Urinary bladder (tissue), 4 donors: ENCODE data around the gene KAT8. TPM values are rescaled to one million over a fixed set of nuclear protein-coding genes. Genes with fewer than 3 reads are reported as not detected.
"Not testable (repeated sequence)": the region's sequence is repeated elsewhere in the genome, so short reads cannot be mapped to it uniquely, and the experiment has no call there.

Source experiments
- DNase-seq: peaks from one replicate; pipeline ENCODE4 v3.0.0-alpha.2; 2015; ENCODE audit errors: extremely low spot score
- H3K27ac ChIP-seq: one replicate; pipeline ENCODE4 v1.5.1; 2013; ENCODE audit warnings: low read depth, mild to moderate bottlenecking, moderate library complexity
- H3K36me3 ChIP-seq: one replicate; pipeline ENCODE4 v1.6.1; 2013; ENCODE audit warnings: mild to moderate bottlenecking, moderate library complexity; ENCODE audit not compliant: insufficient read depth
- H3K4me1 ChIP-seq: one replicate; pipeline ENCODE4 v1.6.1; 2013; ENCODE audit warnings: mild to moderate bottlenecking, moderate library complexity; ENCODE audit not compliant: insufficient read depth
- H3K4me3 ChIP-seq: one replicate; pipeline ENCODE4 v1.5.1; 2013; ENCODE audit warnings: low read depth, low read length
- WGBS: extraction: QIAGEN DNeasy Blood & Tissue Kit; methylation state at CpG from one replicate; pipeline ENCODE4 v1.1.7; 2013; 5-methylcytosine and 5-hydroxymethylcytosine counted together
- polyA plus RNA-seq: library from polyadenylated mRNA; stranded (reverse); fragments of 200-250 nt; gene quantifications from one replicate; pipeline ENCODE4 v1.2.3, GENCODE V29; 2013
- total RNA-seq: library from RNA; depleted of rRNA; stranded (reverse); fragments of >200 nt; gene quantifications from one replicate; pipeline ENCODE4 v1.2.3, GENCODE V29; 2014
- donor health status: healthy with polysubstance abuse.
- donor health status: healthy.

KAT8 gene
- total and polyA plus RNA-seq, 2 donors = 41.2 to 64.5 TPM

DNA sequence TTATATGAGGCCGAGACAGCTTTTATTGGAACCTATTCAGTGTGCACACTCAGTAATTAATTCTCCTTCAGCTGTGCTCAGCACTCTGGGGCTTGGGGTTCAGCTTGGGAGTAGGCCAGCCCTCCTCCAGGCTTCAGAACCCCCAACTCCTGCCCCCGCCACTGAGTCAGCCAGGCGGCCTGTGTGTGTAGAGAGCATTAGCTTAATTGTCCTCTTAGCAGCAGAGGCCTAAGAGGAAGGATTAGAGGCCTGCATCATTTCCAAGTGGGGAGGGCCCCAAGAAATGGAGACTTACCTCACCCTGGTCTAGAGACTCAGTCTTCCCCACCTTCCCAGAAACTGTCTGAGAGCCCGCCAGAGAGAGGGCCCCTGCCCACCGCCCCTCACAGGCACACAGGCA lies 29.5 kb upstream of the KAT8 start:
- DNase-seq = no peak
- peaks cover 3% of the 10 kb centered on the region for H3K36me3 ChIP-seq
- H3K4me1 ChIP-seq = no peaks in the 10 kb centered on the region
- 79% methylated on average over 5 of the region's 5 CpGs for WGBS
- no peak overlapping the region for H3K27ac ChIP-seq
- no peak overlapping the region for H3K4me3 ChIP-seq

DNA sequence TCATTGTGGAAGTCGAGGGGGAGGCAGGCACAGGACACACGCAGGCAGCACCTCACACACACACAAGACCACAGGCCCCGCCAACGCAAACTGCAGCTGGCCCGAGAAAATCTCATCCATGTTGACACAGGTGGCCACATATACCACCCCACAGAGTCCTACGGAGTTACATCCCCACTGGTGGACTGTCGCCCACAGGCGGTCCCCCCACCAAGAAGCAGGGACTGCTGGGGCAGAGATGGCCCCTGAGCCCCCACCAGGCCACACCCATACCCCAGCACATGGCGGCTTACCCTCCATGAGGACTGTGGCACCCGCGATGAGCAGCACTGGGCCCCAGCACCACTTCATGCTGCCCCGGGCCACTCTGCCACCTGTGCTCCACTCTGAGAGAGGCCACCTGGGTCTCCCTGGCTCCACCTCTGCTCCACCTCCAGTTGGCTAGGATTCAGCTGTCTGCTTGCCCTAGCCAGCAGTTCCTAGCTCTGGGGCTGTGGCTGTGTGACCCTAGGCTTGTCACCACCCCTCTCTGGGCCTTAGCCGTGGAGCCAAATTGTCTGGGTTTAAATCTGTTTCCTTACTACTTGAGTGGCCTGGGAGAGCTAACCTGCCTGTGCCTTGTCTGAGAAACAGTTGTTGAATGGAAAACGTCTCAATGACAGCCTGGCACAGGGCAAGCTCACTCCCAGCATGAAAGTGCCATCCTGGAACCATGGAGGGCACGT lies 28.8 kb upstream of the KAT8 start, which contains the start of gene PRSS53:
TSS of gene PRSS53 (minus strand) at position 485 of the 725 bp plus-strand sequence. CDS start at position 351, 134 bp downstream.
- H3K4me3 ChIP-seq = no peak within 1 kb of the TSS
- 86% methylated on average over 15 of the region's 15 CpGs for WGBS
- H3K36me3 ChIP-seq = peaks cover 2% of the 10 kb centered on the region
- H3K4me1 ChIP-seq = peaks cover 2% of the 10 kb centered on the region
- H3K27ac ChIP-seq = no peak within 1 kb of the TSS
- no peak for DNase-seq

DNA sequence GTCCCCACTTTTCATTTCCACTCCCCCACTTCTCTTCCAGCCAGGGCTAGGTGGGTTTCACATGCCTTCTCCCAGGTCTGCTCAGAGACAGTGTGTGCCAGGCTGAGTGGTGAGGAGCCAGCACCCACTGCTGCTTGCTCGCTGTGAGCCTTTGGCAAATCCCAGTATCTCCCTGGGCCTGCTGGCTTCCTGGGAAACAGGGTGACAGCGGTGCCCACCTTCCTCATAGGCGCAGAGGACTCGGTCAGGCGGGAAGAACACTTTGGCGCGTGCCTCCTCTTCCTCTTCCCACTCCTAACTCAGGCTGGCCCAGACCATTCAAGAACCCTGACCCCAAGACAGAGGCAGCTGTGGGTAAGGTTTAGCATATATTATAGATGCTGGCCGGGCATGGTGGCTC lies 28.3 kb upstream of the KAT8 start:
- Histone ChIP-seq H3K27ac (no peak overlapping the region), H3K4me3 (no peak overlapping the region), H3K36me3 (peaks cover 2% of the 10 kb centered on the region), H3K4me1 (peaks cover 2% of the 10 kb centered on the region)
- WGBS = 89% methylated on average over 8 of the region's 8 CpGs
- DNase-seq = no peak

DNA sequence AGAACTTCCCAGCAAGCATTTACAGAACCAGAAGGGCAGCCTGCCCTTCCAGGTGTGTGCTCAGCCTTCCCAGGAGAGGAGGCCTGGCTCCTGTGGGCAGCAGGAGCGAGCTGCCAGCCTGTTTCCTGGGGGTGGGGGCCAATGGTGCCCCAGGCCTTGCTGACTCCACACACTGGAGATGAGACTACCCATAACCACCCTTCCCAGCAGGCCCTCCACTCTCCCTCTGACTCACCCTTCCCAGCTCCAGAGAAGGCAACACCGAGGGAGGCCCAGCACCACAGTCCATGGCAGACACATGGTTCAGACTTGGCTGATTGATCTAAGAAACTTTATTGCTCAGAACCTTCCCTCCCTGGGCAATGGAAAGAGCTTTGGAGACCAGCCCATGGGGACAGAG lies 26.9 kb upstream of the KAT8 start:
- peaks cover 2% of the 10 kb centered on the region for H3K36me3 ChIP-seq
- H3K4me1 ChIP-seq = peaks cover 2% of the 10 kb centered on the region
- H3K27ac ChIP-seq = no peak overlapping the region
- 87% methylated on average over 2 of the region's 2 CpGs for WGBS
- no peak for DNase-seq
- no peak overlapping the region for H3K4me3 ChIP-seq

DNA sequence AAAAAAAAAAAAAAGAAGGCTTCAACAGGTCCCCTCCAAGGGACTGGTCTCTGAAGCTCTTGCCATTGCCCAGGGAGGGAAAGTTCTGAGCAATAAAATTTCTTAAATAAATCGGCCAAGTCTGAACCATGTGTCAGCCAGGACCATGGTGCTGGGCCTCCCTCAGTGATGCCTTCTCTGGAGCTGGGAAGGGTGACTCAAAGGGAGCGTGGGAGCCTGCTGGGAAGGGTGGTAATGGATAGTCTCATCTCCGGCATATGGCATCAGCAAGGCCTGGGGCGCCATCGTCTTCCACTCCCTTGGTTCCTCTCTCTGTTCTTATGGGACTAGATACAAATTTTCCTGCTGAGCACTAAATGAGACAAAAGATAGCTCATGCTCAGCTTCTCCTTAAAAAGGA lies 25.1 kb upstream of the KAT8 start:
- Histone ChIP-seq H3K4me1 (peaks cover 2% of the 10 kb centered on the region), H3K36me3 (peaks cover 2% of the 10 kb centered on the region), H3K4me3 (no peak overlapping the region), H3K27ac (no peak overlapping the region)
- 90% methylated on average over 5 of the region's 5 CpGs for WGBS
- DNase-seq = no peak

DNA sequence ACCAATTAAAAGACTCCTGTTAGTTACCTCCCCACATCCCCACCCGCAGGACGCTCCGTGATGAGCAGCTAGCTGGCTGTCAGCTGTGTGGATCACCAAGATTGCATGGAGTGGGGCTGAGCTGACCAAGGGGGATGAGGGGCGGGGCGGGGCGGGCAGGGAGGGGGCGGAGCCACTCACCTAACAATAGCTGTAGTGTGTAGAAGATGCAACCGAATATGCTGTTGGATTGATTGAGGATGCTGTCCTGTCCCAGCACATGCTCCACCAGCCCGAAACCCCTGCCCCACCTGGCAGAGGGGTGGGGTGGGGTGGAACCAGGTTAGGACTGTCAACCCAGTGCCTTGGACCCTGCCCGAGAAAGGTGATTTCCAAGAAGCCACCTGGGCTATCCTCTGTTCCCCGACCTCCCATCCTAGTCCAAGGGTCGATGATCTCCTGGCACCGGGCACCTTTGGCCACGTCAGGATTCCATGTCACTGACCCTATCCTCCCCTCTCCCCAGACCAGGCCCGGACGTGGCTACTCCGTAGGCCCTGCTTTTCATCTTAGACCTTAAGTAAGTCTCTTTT lies 24.2 kb upstream of the KAT8 start:
- Histone ChIP-seq H3K4me3 (no peak overlapping the region), H3K27ac (no peak overlapping the region), H3K4me1 (peaks cover 2% of the 10 kb centered on the region), H3K36me3 (peaks cover 2% of the 10 kb centered on the region)
- DNase-seq = no peak
- WGBS = 33% methylated on average over 17 of the region's 17 CpGs

DNA sequence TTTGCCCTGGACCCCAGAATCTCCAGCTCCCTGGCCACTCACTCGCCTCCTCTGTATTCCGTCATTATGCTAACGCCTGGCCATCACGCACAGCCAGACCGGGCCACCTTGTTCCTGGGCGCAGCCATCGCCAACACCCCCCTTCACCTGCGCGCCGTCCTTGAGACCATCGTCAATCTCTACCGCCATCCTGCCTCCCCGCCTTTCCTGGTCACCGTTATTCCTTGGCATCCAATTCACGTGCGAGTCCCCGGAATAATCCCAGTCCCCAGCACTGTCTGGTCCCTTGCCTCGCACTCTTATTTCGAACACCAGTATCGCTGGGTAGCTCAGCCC lies 23.4 kb upstream of the KAT8 start:
- peak overlapping the region; percentile 88 for H3K27ac ChIP-seq
- peak overlapping the region; percentile 72 for H3K4me3 ChIP-seq
- no peak for DNase-seq
- H3K36me3 ChIP-seq = peaks cover 2% of the 10 kb centered on the region
- WGBS = under 1% methylated on average over 20 of the region's 20 CpGs
- peaks cover 2% of the 10 kb centered on the region for H3K4me1 ChIP-seq

DNA sequence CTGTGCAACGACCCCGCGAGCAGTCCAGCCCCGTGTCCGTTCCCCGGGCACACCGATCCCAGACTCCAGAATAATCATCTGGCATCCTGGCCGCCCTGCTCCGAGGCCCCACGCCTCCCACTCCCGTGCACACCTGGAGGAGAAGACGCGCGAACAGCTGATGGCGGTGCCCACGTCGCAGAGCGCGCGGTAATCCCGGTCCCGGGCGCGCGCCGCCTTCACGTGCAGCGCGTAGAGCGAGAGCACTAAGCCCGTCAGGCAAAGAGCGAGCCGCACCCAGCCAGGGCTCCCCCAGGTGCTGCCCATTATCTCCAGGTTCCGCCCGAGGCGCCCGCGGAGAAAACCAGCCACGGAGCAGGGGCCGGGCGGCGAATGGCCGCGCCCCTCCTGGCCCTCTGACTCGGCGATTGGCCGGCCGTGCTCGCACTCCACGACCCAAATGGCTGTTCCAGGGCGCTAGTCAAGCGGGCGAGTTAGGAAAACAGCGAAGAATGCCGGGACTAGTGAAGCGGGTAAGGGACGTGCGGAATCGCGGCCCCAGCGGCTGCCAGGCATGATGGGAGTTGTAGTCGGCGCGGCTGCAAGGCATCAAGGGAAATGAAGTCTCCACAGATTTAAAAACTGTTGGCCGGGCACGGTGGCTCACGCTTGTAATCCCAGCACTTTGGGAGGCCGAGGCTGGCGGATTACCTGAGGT lies 22.9 kb upstream of the KAT8 start, which contains the start of gene VKORC1:
TSS of gene VKORC1 (minus strand) at position 374 of the 697 bp plus-strand sequence. CDS start at position 306, 68 bp downstream.
- WGBS = under 1% methylated on average over 69 of the region's 69 CpGs
- peak within 1 kb of the TSS; percentile 88 for H3K27ac ChIP-seq
- H3K4me1 ChIP-seq = peaks cover 2% of the 10 kb centered on the region
- DNase-seq = peak; percentile 84
- H3K4me3 ChIP-seq = peak within 1 kb of the TSS; percentile 72
- peaks cover 2% of the 10 kb centered on the region for H3K36me3 ChIP-seq

DNA sequence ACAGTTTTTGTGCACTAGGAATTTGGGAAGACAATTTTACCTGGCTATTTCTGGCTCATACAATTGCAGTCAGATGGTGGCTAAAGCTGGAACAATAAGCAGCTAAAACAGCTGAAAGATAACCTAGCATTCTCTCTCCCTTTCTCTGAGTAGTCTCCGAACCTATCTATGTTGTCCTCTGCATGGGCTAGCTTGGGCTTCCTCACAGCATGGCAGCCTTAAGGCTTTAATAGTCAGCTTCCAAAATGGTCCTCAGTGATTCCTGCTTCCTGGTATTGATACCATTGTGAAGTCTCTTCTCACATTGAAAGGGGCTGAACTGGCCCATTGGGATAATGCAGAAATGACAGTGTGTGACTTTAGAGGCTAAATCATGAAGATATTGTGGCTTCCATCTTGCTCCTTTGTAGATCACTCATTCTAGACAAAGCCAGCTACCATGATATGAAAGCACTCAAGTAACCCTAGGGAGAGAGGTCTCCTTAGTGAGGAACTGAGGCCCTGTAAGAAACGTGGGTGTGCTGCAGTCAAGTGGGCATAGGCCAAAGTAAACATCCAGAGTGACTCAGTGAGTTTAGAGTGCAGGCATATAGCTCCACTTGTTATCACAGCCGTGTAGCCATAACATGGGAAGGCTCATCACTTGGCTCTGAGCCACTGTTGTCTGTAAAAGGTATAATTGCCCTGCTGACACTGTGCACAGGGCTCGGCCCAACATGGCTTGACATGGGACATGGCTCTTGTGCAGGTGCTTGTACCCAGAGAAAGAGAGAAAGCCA lies 17.4 kb upstream of the KAT8 start:
- Histone ChIP-seq H3K4me3 (no peak overlapping the region), H3K4me1 (no peaks in the 10 kb centered on the region), H3K36me3 (no peaks in the 10 kb centered on the region), H3K27ac (no peak overlapping the region)
- WGBS = 66% methylated on average over 4 of the region's 4 CpGs
- DNase-seq = no peak

DNA sequence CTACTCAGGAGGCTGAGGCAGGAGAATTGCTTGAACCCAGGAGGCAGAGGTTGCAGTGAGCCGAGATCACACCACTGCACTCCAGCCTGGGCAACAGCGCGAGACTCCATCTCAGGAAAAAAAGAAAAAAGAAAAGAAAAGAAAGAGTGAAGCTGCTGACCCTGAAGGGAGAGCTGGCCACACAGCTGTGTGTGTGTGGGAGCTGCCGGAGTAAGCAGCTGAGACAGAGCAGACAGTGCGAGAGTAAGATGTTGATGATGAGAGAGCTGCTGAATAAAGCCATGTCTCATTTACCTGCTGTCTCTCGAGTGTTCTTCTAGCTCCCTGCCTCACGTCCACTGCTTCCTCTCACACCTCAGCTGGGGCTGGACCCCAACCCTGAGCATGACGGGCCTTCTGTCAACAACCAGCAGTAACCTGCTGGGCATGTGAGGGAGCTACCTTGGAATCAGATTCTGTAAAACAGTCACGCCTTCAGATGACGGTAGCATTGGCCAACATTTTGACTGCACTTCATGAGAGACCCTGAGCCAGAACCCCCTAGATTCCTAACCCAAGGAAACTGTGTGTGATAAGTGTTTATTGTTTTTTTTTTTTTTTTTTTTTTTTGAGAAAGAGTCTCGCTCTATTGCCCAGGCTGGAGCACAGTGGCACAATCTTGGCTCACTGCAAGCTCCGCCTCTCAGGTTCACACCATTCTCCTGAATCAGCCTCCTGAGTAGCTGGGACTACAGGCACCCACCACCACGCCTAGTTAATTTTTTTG lies 16.4 kb upstream of the KAT8 start:
- WGBS = 78% methylated on average over 13 of the region's 13 CpGs
- not testable (repeated sequence) for H3K4me3 ChIP-seq, H3K4me1 ChIP-seq, H3K36me3 ChIP-seq, H3K27ac ChIP-seq, DNase-seq

DNA sequence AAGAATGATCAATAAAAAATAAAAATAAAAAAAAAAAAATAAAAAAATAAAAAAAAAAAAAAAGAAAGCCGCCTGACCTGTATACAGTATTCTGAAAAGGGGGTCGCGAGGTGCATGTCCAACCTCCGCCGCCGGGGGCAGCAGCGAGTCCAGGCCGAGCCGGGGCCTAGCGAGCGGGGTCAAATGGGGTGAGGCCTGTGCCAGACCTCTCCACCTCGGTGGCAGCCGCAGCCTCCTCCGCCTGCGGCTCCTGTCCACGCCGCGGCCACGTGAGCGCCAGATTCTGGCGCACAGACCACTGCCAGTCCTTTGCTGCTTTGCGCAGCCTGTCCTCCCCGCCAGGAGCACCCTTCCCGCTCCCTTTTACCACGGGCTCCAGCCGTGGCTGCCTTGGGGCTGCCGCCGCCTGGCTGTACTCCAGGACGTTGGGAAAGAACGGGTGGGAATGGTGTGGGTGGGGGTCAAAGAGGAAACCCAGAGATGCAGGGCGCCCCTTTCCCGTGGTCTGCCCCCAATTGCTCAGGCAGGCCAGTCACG lies 11.7 kb upstream of the KAT8 start:
- Histone ChIP-seq H3K36me3 (no peaks in the 10 kb centered on the region), H3K27ac (no peak overlapping the region), H3K4me1 (peaks cover 1% of the 10 kb centered on the region), H3K4me3 (no peak overlapping the region)
- WGBS = 20% methylated on average over 33 of the region's 33 CpGs
- no peak for DNase-seq

DNA sequence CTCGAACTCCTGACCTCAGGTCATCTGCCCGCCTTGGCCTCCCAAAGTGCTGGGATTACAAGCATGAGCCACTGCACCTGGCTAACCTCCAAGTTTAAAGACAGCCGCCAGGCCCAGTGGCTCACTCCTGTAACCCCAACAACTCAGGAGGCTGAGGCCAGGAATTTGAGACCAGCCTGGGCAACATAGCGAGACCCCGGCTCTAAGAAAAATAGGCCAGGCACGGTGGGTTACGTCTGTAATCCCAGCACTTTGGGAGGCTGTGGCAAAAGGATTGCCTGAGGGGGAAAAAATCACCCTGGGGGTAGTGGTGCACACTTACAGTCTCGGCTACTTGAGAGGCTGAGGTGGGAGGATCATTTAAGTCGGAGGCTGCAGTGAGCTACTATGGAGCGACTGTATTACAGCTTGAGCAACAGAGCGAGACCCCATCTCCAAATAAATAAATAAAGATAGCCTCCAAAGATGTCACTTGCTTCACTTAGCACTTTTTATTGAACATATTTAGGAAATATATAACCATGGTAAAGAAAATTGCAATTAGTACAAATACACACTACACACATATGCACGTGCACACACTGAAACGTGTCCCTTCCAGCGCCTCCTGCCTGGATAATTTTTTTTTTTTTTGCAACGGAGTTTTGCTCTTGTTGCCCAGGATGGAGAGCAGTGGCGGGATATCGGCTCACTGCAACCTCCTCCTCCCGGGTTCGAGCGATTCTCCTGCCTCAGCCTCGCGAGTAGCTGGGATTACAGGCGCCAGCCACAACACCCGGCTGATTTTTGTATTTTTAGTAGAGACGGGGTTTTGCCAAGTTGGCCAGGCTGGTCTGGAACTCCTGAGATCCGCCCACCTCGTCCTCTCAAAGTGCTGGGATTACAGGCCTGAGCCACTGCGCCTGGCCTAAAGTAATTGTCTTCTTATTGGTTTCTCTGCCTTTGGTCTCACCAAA lies 10.7 kb upstream of the KAT8 start:
- no peak for DNase-seq
- H3K4me1 ChIP-seq = peaks cover 1% of the 10 kb centered on the region
- WGBS = 90% methylated on average over 28 of the region's 28 CpGs
- no peak overlapping the region for H3K4me3 ChIP-seq
- H3K27ac ChIP-seq = no peak overlapping the region
- no peaks in the 10 kb centered on the region for H3K36me3 ChIP-seq
